PC-9 (cell line): ENCODE measurements around the gene PCDHB11. TPM values are rescaled to one million over a fixed set of nuclear protein-coding genes. Genes with fewer than 3 reads are reported as not detected.
"Not testable (repeated sequence)": the region's sequence is repeated elsewhere in the genome, so short reads cannot be mapped to it uniquely, and the experiment has no call there.

Experiments
- BruUV-seq: library from RNA; stranded (reverse); fragments of 400-500 nt; replicated peaks from 2 replicates; lab custom pipeline; 2021; lab: Mats Ljungman, UMichigan
- CTCF ChIA-PET: fragments of 300-600 bp; sonication (Branson Sonifier 250); formaldehyde crosslinking; loops from one replicate; lab custom pipeline; 2022; ENCODE audit warnings: antibody characterized with exemption; lab: Charles Lee
- POLR2A ChIA-PET: fragments of 300-600 bp; sonication (Branson Sonifier 250); formaldehyde crosslinking; loops from one replicate; lab custom pipeline; 2022; ENCODE audit warnings: antibody characterized with exemption; ENCODE audit not compliant: unreplicated experiment; lab: Charles Lee
- DNase-seq, 2 experiments: peaks; one replicate each; pipeline versions ENCODE4 v3.0.0 to v3.0.0-alpha.2; 2015 to 2022; ENCODE audit warnings: mixed read lengths in 1 of 2
- H2AFZ ChIP-seq: fragments of 200-600 bp; sonication (generic); 2 replicates; pipeline ENCODE4 v1.8.1; 2017; ENCODE audit warnings: antibody characterized with exemption
- H3F3A ChIP-seq: fragments of 200-600 bp; sonication (generic); 2 replicates; pipeline ENCODE4 v1.8.1; 2017; ENCODE audit warnings: antibody characterized with exemption, mild to moderate bottlenecking, low read depth; ENCODE audit not compliant: insufficient read depth
- H3K27ac ChIP-seq: fragments of 200-600 bp; sonication (generic); 2 replicates; pipeline ENCODE4 v1.6.1; 2016; ENCODE audit warnings: mixed run types
- H3K27me3 ChIP-seq: fragments of 200-600 bp; sonication (generic); 2 replicates; pipeline ENCODE4 v1.6.1; 2016; ENCODE audit warnings: low read depth, mixed run types; ENCODE audit not compliant: insufficient read depth
- H3K36me3 ChIP-seq: fragments of 200-600 bp; sonication (generic); 2 replicates; pipeline ENCODE4 v1.6.1; 2016; ENCODE audit warnings: low read depth, mixed run types
- H3K4me1 ChIP-seq: fragments of 200-600 bp; sonication (generic); replicated peaks from 2 replicates; pipeline ENCODE4 v1.6.1; 2016; ENCODE audit warnings: mixed run types; ENCODE audit not compliant: insufficient read depth
- H3K4me2 ChIP-seq: fragments of 200-600 bp; sonication (generic); 2 replicates; pipeline ENCODE4 v1.6.1; 2017; ENCODE audit warnings: mixed run types
- H3K4me3 ChIP-seq: fragments of 200-600 bp; sonication (generic); 2 replicates; pipeline ENCODE4 v1.6.1; 2016; ENCODE audit warnings: mixed run types
- H3K79me2 ChIP-seq: fragments of 200-600 bp; sonication (generic); 2 replicates; pipeline ENCODE4 v1.6.1; 2017; ENCODE audit warnings: low read depth, mixed run types
- H3K9me2 ChIP-seq: fragments of 200-600 bp; sonication (generic); 2 replicates; pipeline ENCODE4 v1.8.1; 2017; ENCODE audit warnings: mild to moderate bottlenecking; ENCODE audit not compliant: insufficient read depth
- H3K9me3 ChIP-seq: fragments of 200-600 bp; sonication (generic); 2 replicates; pipeline ENCODE4 v1.8.1; 2016; ENCODE audit warnings: low read depth; ENCODE audit not compliant: insufficient read depth
- H4K20me1 ChIP-seq: fragments of 200-600 bp; sonication (generic); 2 replicates; pipeline ENCODE4 v1.8.1; 2017; ENCODE audit not compliant: insufficient read depth
- EZH2 ChIP-seq: fragments of 200-600 bp; sonication (generic); IDR thresholded peaks from 2 replicates; pipeline ENCODE4 v1.8.0; 2017; ENCODE audit warnings: antibody characterized with exemption, low read depth
- intact Hi-C: fragments of 100-400 bp; cut with micrococcal nuclease; formaldehyde crosslinking; loops from one replicate; pipeline ENCODE4 v1.10.0; 2022; ENCODE audit not compliant: unreplicated experiment
- total RNA-seq: library from RNA; stranded (reverse); gene quantifications from 2 replicates; pipeline ENCODE4 v1.2.3, GENCODE V29; 2021
- TF ChIP-seq, protein P1 (sequence below): fragments of 200-600 bp; sonication (generic); conservative IDR thresholded peaks from 2 replicates; pipeline ENCODE4 v1.6.1; 2017; ENCODE audit warnings: mixed run types, antibody characterized with exemption, mild to moderate bottlenecking, moderate library complexity

Gene PCDHB11
- total RNA-seq, 1 experiment from 2014 or later: not detected

DNA sequence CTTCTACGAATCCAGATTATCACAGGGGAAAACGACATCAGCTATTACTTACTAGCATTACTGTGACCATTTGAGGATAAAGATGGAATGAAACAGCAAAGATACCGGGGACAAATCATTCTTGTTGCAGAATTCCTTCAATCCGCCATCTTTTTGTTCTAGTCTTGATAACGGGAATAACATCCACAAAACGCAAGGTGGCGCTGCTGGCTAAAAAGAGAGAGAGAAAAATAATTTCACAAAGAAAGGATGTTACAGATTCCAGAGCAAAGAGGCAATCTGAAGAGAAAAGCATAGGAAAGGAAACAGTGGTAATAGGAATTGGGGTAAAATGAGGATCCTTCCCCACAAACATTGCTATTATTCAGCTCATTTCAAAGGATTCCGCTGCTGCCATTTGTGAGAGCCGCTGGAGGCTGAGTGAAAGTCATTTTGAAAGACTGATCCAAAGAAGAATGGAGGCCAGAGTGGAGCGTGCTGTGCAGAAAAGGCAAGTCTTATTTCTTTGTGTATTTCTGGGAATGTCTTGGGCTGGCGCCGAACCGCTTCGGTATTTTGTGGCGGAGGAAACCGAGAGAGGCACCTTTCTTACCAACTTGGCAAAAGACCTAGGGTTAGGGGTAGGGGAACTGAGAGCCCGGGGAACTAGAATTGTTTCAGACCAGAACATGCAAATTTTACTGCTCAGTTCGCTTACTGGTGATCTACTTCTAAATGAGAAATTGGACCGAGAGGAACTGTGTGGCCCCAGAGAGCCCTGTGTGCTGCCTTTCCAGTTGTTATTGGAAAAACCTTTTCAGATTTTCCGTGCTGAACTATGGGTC is 26.8 kb upstream of the PCDHB11 start, which contains the start of gene PCDHB7:
PCDHB7 (plus strand) TSS at position 264 of the 824 bp plus-strand sequence; CDS start at position 456, 192 bp downstream.
- CTCF ChIA-PET: no interaction called here
- Histone ChIP-seq H3K36me3 (no peaks in the 10 kb centered on the region), H3K4me2 (no peak within 1 kb of the TSS), H3K27me3 (no peaks in the 10 kb centered on the region), H3K4me3 (no peak within 1 kb of the TSS), H4K20me1 (no peaks in the 10 kb centered on the region), H3K79me2 (no peaks in the 10 kb centered on the region), H2AFZ (no peak within 1 kb of the TSS), H3K27ac (no peak within 1 kb of the TSS), H3F3A (no peaks in the 10 kb centered on the region), H3K9me3 (peaks cover 4% of the 10 kb centered on the region; the same call in 1 of the 2 replicates), H3K9me2 (no peaks in the 10 kb centered on the region), H3K4me1 (no peaks in the 10 kb centered on the region)
- peak in 1 of 2 experiments; percentile 10 for DNase-seq
- TF ChIP-seq, protein P1, sequence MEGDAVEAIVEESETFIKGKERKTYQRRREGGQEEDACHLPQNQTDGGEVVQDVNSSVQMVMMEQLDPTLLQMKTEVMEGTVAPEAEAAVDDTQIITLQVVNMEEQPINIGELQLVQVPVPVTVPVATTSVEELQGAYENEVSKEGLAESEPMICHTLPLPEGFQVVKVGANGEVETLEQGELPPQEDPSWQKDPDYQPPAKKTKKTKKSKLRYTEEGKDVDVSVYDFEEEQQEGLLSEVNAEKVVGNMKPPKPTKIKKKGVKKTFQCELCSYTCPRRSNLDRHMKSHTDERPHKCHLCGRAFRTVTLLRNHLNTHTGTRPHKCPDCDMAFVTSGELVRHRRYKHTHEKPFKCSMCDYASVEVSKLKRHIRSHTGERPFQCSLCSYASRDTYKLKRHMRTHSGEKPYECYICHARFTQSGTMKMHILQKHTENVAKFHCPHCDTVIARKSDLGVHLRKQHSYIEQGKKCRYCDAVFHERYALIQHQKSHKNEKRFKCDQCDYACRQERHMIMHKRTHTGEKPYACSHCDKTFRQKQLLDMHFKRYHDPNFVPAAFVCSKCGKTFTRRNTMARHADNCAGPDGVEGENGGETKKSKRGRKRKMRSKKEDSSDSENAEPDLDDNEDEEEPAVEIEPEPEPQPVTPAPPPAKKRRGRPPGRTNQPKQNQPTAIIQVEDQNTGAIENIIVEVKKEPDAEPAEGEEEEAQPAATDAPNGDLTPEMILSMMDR: peak; percentile 59
- no peak for TF ChIP-seq EZH2
- intact Hi-C loops: no loop called here
- BruUV-seq: no TSS peak
- POLR2A ChIA-PET: no interaction called here

DNA sequence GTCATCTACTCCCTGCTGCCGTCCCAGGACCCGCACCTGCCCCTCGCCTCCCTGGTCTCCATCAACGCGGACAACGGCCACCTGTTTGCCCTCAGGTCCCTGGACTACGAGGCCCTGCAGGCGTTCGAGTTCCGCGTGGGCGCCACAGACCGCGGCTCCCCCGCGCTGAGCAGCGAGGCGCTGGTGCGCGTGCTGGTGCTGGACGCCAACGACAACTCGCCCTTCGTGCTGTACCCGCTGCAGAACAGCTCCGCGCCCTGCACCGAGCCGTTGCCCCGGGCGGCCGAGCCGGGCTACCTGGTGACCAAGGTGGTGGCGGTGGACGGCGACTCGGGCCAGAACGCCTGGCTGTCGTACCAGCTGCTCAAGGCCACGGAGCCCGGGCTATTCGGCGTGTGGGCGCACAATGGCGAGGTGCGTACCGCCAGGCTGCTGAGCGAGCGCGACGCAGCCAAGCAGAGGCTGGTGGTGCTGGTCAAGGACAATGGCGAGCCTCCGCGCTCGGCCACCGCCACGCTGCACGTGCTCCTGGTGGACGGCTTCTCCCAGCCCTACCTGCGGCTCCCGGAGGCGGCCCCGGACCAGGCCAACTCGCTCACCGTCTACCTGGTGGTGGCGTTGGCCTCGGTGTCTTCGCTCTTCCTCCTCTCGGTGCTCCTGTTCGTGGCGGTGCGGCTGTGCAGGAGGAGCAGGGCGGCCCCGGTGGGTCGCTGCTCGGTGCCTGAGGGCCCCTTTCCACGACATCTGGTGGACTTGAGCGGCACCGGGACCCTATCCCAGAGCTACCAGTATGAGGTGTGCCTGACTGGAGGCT is 24.9 kb upstream of the PCDHB11 start:
- intact Hi-C loops, H3K27me3 ChIP-seq, H3F3A ChIP-seq, POLR2A ChIA-PET, BruUV-seq, H3K4me2 ChIP-seq, H3K79me2 ChIP-seq, H2AFZ ChIP-seq, H3K9me2 ChIP-seq, H3K4me3 ChIP-seq, H3K36me3 ChIP-seq, H4K20me1 ChIP-seq, CTCF ChIA-PET, H3K4me1 ChIP-seq, H3K9me3 ChIP-seq, DNase-seq, H3K27ac ChIP-seq: not testable (repeated sequence)

DNA sequence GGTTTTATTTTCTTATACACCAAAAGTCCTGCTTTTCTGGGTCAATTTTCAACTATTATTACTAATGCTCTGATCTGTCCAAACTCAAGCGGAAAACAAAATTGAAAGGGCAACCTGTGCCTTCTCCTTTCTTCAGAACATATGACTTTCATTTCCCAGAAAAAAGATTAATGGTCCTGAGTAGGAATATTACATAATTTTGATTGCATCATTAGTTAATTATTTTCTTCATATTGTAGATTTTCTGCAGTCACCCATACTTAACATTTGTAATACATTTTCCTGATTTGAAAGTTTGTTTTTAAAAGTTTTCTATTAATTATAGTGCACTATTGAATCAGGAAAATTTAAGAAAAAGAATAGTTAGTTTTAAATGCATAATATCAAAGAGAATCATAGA is 23.5 kb upstream of the PCDHB11 start:
- Histone ChIP-seq H3K4me2 (no peak overlapping the region), H3K36me3 (no peaks in the 10 kb centered on the region), H3K9me2 (no peaks in the 10 kb centered on the region), H3K79me2 (no peaks in the 10 kb centered on the region), H4K20me1 (no peaks in the 10 kb centered on the region), H3K27ac (no peak overlapping the region), H3F3A (no peaks in the 10 kb centered on the region), H2AFZ (no peak overlapping the region), H3K4me3 (no peak overlapping the region), H3K27me3 (no peaks in the 10 kb centered on the region), H3K9me3 (peaks cover 4% of the 10 kb centered on the region; the same call in 1 of the 2 replicates), H3K4me1 (no peaks in the 10 kb centered on the region)
- POLR2A ChIA-PET: no interaction called here
- intact Hi-C loops: no loop called here
- no peak for TF ChIP-seq EZH2
- TF ChIP-seq, protein P1: no peak
- DNase-seq: no peak
- CTCF ChIA-PET: no interaction called here
- no TSS peak for BruUV-seq

DNA sequence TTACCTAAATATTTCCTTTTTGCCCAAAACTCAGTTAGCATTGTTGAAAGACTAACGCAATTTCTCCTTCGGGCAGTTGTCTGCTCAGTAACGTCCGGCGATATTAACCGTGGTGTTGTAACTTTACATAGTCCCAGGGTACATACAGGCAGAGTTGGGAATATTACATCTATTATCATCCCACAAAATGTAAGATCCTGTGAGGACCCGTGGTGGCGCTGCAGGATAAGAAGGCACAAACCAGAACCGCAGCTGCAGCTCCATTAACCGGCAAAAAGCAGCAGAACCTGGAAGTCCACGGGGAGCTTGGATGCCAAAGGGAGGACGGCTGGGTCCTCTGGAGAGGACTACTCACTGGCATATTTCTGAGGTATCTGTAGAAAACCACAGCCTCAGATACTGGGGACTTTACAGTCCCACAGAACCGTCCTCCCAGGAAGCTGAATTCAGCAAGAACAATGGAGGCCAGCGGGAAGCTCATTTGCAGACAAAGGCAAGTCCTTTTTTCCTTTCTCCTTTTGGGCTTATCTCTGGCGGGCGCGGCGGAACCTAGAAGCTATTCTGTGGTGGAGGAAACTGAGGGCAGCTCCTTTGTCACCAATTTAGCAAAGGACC is 21.7 kb upstream of the PCDHB11 start, which contains the start of gene PCDHB8:
PCDHB8 (plus strand) TSS at position 214 of the 615 bp plus-strand sequence; CDS start at position 459, 245 bp downstream.
- intact Hi-C loops, H3K4me1 ChIP-seq, H2AFZ ChIP-seq, H3F3A ChIP-seq, CTCF ChIA-PET, H3K4me3 ChIP-seq, H3K4me2 ChIP-seq, H3K79me2 ChIP-seq, BruUV-seq, DNase-seq, H3K9me3 ChIP-seq, H3K27me3 ChIP-seq, H3K9me2 ChIP-seq, H3K36me3 ChIP-seq, H4K20me1 ChIP-seq, H3K27ac ChIP-seq: not testable (repeated sequence)
- POLR2A ChIA-PET: interaction anchor here (0.7 kb wide), 1 partner anchor 22 kb away, joined by 4 read pairs; no protein-coding TSS in a partner anchor

DNA sequence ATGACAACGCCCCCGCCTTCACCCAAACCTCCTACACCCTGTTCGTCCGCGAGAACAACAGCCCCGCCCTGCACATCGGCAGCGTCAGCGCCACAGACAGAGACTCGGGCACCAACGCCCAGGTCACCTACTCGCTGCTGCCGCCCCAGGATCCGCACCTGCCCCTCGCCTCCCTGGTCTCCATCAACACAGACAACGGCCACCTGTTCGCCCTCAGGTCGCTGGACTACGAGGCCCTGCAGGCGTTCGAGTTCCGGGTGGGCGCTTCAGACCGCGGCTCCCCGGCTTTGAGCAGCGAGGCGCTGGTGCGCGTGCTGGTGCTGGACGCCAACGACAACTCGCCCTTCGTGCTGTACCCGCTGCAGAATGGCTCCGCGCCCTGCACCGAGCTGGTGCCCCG is 20.1 kb upstream of the PCDHB11 start:
- H3K79me2 ChIP-seq, H3K9me3 ChIP-seq, intact Hi-C loops, H2AFZ ChIP-seq, DNase-seq, CTCF ChIA-PET, H3K4me3 ChIP-seq, H3F3A ChIP-seq, H3K27me3 ChIP-seq, H4K20me1 ChIP-seq, H3K9me2 ChIP-seq, H3K4me2 ChIP-seq, H3K27ac ChIP-seq, H3K4me1 ChIP-seq, H3K36me3 ChIP-seq, BruUV-seq: not testable (repeated sequence)
- POLR2A ChIA-PET: interaction anchor here (0.6 kb wide), 1 partner anchor 72 kb away, joined by 10 read pairs; no protein-coding TSS in a partner anchor
